Measurements from ENCODE around the gene S100Z. TPM values are rescaled to one million over a fixed set of nuclear protein-coding genes. Genes with fewer than 3 reads are reported as not detected.
A peak's percentile ranks its signal among the peaks of the same experiment; 100 is the strongest.
"Not testable (repeated sequence)": the region's sequence is repeated elsewhere in the genome, so short reads cannot be mapped to it uniquely, and the experiment has no call there.

The S100Z gene
- total and polyA plus RNA-seq, 10 of the 15 experiments (the other 5 are each of a cell fraction or from before 2014, with no cell fraction given) = 0.12 to 0.51 (median 0.30) TPM; not detected in 2

DNA sequence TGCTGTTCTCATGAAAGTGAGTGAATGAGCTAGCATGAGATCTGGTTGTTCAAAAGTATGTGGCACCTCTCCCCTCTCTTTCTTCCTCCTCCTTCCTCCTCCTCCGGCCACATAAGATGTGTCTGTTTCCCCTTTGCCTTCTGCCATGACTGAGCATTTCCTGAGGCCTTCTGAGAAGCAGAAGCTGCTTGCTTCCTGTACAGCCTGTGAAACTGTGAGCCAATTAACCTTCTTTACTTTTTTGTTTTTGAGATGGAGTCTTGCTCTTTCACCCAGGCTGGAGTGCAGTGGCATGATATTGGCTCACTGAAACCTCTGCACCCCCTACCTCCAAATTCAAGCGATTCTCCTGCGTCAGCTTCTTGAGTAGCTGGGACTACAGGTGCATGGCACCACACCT, 6.1 kb downstream of the S100Z start:
- no peak for DNase-seq (ENCODE audit: low read depth, low spot score)
- 68% methylated on average over 3 of the region's 3 CpGs for WGBS (ENCODE audit: insufficient coverage, insufficient replicate concordance, low lambda C conversion rate, missing lambda C conversion rate)

DNA sequence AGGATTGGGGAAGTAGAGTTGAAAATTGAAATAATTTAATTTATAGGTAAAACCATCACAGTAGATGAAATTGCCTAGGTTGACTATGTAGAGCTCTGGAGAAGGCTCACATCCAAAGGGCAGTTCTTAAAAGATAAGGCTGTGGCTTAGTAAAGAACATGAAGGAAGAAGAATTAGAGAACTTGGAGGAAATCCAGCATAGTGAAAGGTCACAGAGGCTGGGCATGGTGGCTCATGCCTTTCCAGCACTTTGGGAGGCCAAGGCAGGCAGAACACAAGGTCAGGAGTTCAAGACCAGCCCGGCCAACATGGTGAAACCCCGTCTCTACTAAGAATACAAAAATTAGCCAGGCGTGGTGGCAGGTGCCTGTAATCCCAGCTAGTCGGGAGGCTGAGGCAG, 7.0 kb downstream of the S100Z start:
- H3K9ac ChIP-seq (ENCODE audit: control insufficient read depth, insufficient read depth, low read length); H3K4me2 ChIP-seq (ENCODE audit: control insufficient read depth, insufficient read depth); H3K27ac ChIP-seq (ENCODE audit: control insufficient read depth, insufficient read depth); RAD21 ChIA-PET (ENCODE audit: unreplicated experiment); BruUV-seq (replicated peaks); DNase-seq (ENCODE audit: low read depth, low spot score); H3K4me3 ChIP-seq; FAIRE-seq; POLR2A ChIA-PET; ATAC-seq; H3K79me2 ChIP-seq (ENCODE audit: control insufficient read depth, insufficient read depth, low read length); H4K20me1 ChIP-seq (ENCODE audit: control insufficient read depth, insufficient read depth); intact Hi-C loops (cut with micrococcal nuclease; ENCODE audit: unreplicated experiment); H3K27me3 ChIP-seq (replicated peaks in 1 of 2; ENCODE audit: control insufficient read depth in 2 of 2, insufficient read depth in 2 of 2, low read length in 1 of 2); H3K9me3 ChIP-seq (replicated peaks; ENCODE audit: control insufficient read depth, insufficient read depth, low read length); in situ Hi-C loops (cut with MboI); H2AFZ ChIP-seq (ENCODE audit: control insufficient read depth, low read depth, low read length); H3K4me1 ChIP-seq (ENCODE audit: control insufficient read depth, insufficient read depth, low read length); H3K36me3 ChIP-seq (ENCODE audit: control insufficient read depth in 2 of 2, insufficient read depth in 2 of 2, low read length in 1 of 2): not testable (repeated sequence)
- ChIA-PET SMC1A (ENCODE audit: uncharacterized antibody, unreplicated experiment) (interaction anchor here (1.4 kb wide), 1 partner anchor 82 kb away, joined by 4 read pairs; no protein-coding TSS in a partner anchor), CTCF (interaction anchor here (0.9 to 1.5 kb wide), 3 partner anchors 10 to 229 kb away, joined by 3 read pairs; no protein-coding TSS in a partner anchor)
- 65% methylated on average over 4 of the region's 4 CpGs for WGBS (ENCODE audit: insufficient coverage, insufficient replicate concordance, low lambda C conversion rate, missing lambda C conversion rate)

More for the DNA sequence above, 6.1 kb downstream of the S100Z start:
- Histone ChIP-seq H3K36me3 (ENCODE audit: control insufficient read depth in 2 of 2, insufficient read depth in 2 of 2, low read length in 1 of 2) (no peaks in the 10 kb centered on the region), H4K20me1 (ENCODE audit: control insufficient read depth, insufficient read depth) (no peaks in the 10 kb centered on the region), H3K9me3 (replicated peaks; ENCODE audit: control insufficient read depth, insufficient read depth, low read length) (no peaks in the 10 kb centered on the region), H3K4me2 (ENCODE audit: control insufficient read depth, insufficient read depth) (no peak overlapping the region), H3K27ac (ENCODE audit: control insufficient read depth, insufficient read depth) (no peak overlapping the region), H3K9ac (ENCODE audit: control insufficient read depth, insufficient read depth, low read length) (no peak overlapping the region), H3K79me2 (ENCODE audit: control insufficient read depth, insufficient read depth, low read length) (no peaks in the 10 kb centered on the region), H2AFZ (ENCODE audit: control insufficient read depth, low read depth, low read length) (peak overlapping the region; percentile 50), H3K4me3 (no peak overlapping the region), H3K27me3 (replicated peaks in 1 of 2; ENCODE audit: control insufficient read depth in 2 of 2, insufficient read depth in 2 of 2, low read length in 1 of 2) (no peaks in the 10 kb centered on the region), H3K4me1 (ENCODE audit: control insufficient read depth, insufficient read depth, low read length) (peaks cover 4% of the 10 kb centered on the region; the same call in 1 of the 2 replicates)
- TF ChIP-seq MYC (IDR thresholded peaks at IDR 0.05; ENCODE audit: insufficient read depth, insufficient read length, insufficient replicate concordance, low read length, severe bottlenecking) (no peak), ETV6 (conservative IDR thresholded peaks at IDR 0.05 in 1 of 2, IDR thresholded peaks at IDR 0.05 in 1 of 2; ENCODE audit: borderline replicate concordance in 1 of 2, low read depth in 1 of 2) (peak in 1 of 2 experiments; percentile 50; a peak in 1 of 4 replicates), PAX5 (IDR thresholded peaks at IDR 0.05; ENCODE audit: borderline replicate concordance, low read depth, low read length) (no peak), EED (IDR thresholded peaks at IDR 0.05; ENCODE audit: low read depth) (no peak), FOS (IDR thresholded peaks at IDR 0.05; ENCODE audit: borderline replicate concordance, extremely low read depth, insufficient read length) (no peak), SMC3 (IDR thresholded peaks at IDR 0.05; ENCODE audit: borderline replicate concordance, low read length) (no peak), NFIC (IDR thresholded peaks at IDR 0.05; ENCODE audit: low read depth, low read length) (no peak), RAD51 (IDR thresholded peaks at IDR 0.05) (no peak)
- TF ChIP-seq, protein P1, sequence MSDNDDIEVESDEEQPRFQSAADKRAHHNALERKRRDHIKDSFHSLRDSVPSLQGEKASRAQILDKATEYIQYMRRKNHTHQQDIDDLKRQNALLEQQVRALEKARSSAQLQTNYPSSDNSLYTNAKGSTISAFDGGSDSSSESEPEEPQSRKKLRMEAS (IDR thresholded peaks at IDR 0.05; ENCODE audit: low read depth, low read length) = no peak
- BruUV-seq (replicated peaks) = no TSS peak
- no peak for FAIRE-seq
- ATAC-seq = peak; percentile 65
- POLR2A ChIA-PET = no interaction called here
- in situ Hi-C loops (cut with MboI) = no loop called here
- intact Hi-C loops (cut with micrococcal nuclease; ENCODE audit: unreplicated experiment) = no loop called here
- RAD21 ChIA-PET (ENCODE audit: unreplicated experiment) = interaction anchor here (1.3 kb wide), 1 partner anchor 81 kb away, joined by 3 read pairs; no protein-coding TSS in a partner anchor
- CTCF ChIA-PET = interaction anchor here (1.1 kb wide), 1 partner anchor 222 kb away, joined by 3 read pairs; no protein-coding TSS in a partner anchor
- SMC1A ChIA-PET (ENCODE audit: uncharacterized antibody, unreplicated experiment) = interaction anchor here (1.4 kb wide), 1 partner anchor 81 kb away, joined by 4 read pairs; no protein-coding TSS in a partner anchor
